HepG2 (cell line): ENCODE measurements around the gene RLN3. TPM values are rescaled to one million over a fixed set of nuclear protein-coding genes. Genes with fewer than 3 reads are reported as not detected.

Source experiments
- AHR ChIP-seq: IDR thresholded peaks from 2 replicates; pipeline ENCODE4 v1.6.1; 2018; ENCODE audit warnings: missing genetic modification reagents, missing compliant biosample characterization
- ATAD3A ChIP-seq: sonication (generic); formaldehyde crosslinking; IDR thresholded peaks from 2 replicates; pipeline ENCODE4 v1.4.0; 2020; ENCODE audit warnings: missing genetic modification reagents
- EEA1 ChIP-seq: sonication (generic); formaldehyde crosslinking; IDR thresholded peaks from 2 replicates; pipeline ENCODE4 v1.5.1; 2020; ENCODE audit warnings: mild to moderate bottlenecking, missing genetic modification reagents, borderline replicate concordance
- GLI4 ChIP-seq: sonication (generic); formaldehyde crosslinking; IDR thresholded peaks from 2 replicates; pipeline ENCODE4 v1.5.1; 2020; ENCODE audit warnings: missing genetic modification reagents, mild to moderate bottlenecking, moderate library complexity, borderline replicate concordance
- HNRNPL ChIP-seq: fragments of 200-400 bp; formaldehyde crosslinking; IDR thresholded peaks from 2 replicates; pipeline ENCODE4 v1.6.1; 2017; ENCODE audit warnings: mild to moderate bottlenecking, low read depth, low read length
- KDM5A ChIP-seq: fragments of 200-600 bp; sonication (generic); IDR thresholded peaks from 2 replicates; pipeline ENCODE4 v1.7.0; 2018; ENCODE audit warnings: antibody characterized with exemption, mild to moderate bottlenecking, low read length, borderline replicate concordance
- KLF12 ChIP-seq: sonication (generic); formaldehyde crosslinking; IDR thresholded peaks from 2 replicates; pipeline ENCODE4 v1.4.0; 2020; ENCODE audit warnings: missing genetic modification reagents, borderline replicate concordance
- MED8 ChIP-seq: sonication (generic); formaldehyde crosslinking; IDR thresholded peaks from 2 replicates; pipeline ENCODE4 v1.8.1; 2023; ENCODE audit warnings: mild to moderate bottlenecking, missing genetic modification reagents; ENCODE audit not compliant: insufficient replicate concordance
- NRL ChIP-seq: sonication (generic); formaldehyde crosslinking; IDR thresholded peaks from 2 replicates; pipeline ENCODE4 v1.5.0; 2020; ENCODE audit warnings: missing genetic modification reagents, mild to moderate bottlenecking, moderate library complexity, borderline replicate concordance
- POLR2A ChIP-seq, 2 experiments: IDR thresholded peaks; 2 replicates each; pipeline ENCODE4 v1.6.1; 2011; ENCODE audit warnings: low read depth in 2 of 2, low read length in 2 of 2, mild to moderate bottlenecking in 1 of 2, moderate library complexity in 1 of 2; ENCODE audit not compliant: insufficient read depth in 1 of 2
- RAD51 ChIP-seq: fragments of 450-650 bp; IDR thresholded peaks from 2 replicates; pipeline ENCODE4 v1.6.1; 2016; ENCODE audit warnings: borderline replicate concordance
- TAF1 ChIP-seq: sonication (generic); formaldehyde crosslinking; IDR thresholded peaks from 2 replicates; pipeline ENCODE4 v1.4.0; 2020; ENCODE audit warnings: missing genetic modification reagents
- ZMAT3 ChIP-seq: sonication (generic); formaldehyde crosslinking; conservative IDR thresholded peaks from 2 replicates; pipeline ENCODE4 v1.7.0; 2021; ENCODE audit warnings: missing genetic modification reagents
- ZMYM2 ChIP-seq: sonication (generic); formaldehyde crosslinking; IDR thresholded peaks from 2 replicates; pipeline ENCODE4 v1.8.0; 2022; ENCODE audit warnings: mild to moderate bottlenecking, missing genetic modification reagents
- ZNF274 ChIP-seq: sonication (generic); formaldehyde crosslinking; IDR thresholded peaks from 2 replicates; pipeline ENCODE4 v1.5.1; 2020; ENCODE audit warnings: mild to moderate bottlenecking, missing genetic modification reagents
- ZNF317 ChIP-seq: sonication (generic); formaldehyde crosslinking; IDR thresholded peaks from 2 replicates; pipeline ENCODE4 v1.5.0; 2020; ENCODE audit warnings: mild to moderate bottlenecking, missing genetic modification reagents
- ZNF33B ChIP-seq: sonication (generic); formaldehyde crosslinking; IDR thresholded peaks from 2 replicates; pipeline ENCODE4 v1.5.1; 2020; ENCODE audit warnings: mild to moderate bottlenecking, missing genetic modification reagents
- ZNF709 ChIP-seq: sonication (generic); formaldehyde crosslinking; IDR thresholded peaks from 2 replicates; pipeline ENCODE4 v1.5.0; 2020; ENCODE audit warnings: mild to moderate bottlenecking, missing genetic modification reagents
- ZNF746 ChIP-seq: sonication (generic); formaldehyde crosslinking; IDR thresholded peaks from 2 replicates; pipeline ENCODE4 v1.8.0; 2022; ENCODE audit warnings: mild to moderate bottlenecking, missing genetic modification reagents
- ZNF776 ChIP-seq: sonication (generic); formaldehyde crosslinking; IDR thresholded peaks from 2 replicates; pipeline ENCODE4 v1.4.0; 2020; ENCODE audit warnings: mild to moderate bottlenecking, missing genetic modification reagents
- ZNF777 ChIP-seq: sonication (generic); formaldehyde crosslinking; IDR thresholded peaks from 2 replicates; pipeline ENCODE4 v1.4.0; 2020; ENCODE audit warnings: missing genetic modification reagents
- polyA plus RNA-seq, 8 experiments: library from polyadenylated mRNA; depleted of rRNA in 3 of 8; stranded (reverse) in 7 of 8; unstranded in 1 of 8; fragments of >200 nt; fragmentation: Illumina TruSeq in 4 of 8; extraction: Trizol in 4 of 8; gene quantifications; 2 replicates each; pipeline versions ENCODE4 v1.2.1 to v1.2.3, GENCODE V29; 2011 to 2016; ENCODE audit warnings: low read depth in 4 of 8, missing spikeins in 1 of 8, mixed read lengths in 1 of 8; ENCODE audit not compliant: insufficient read depth in 1 of 8
- total RNA-seq, 5 experiments: library from RNA; depleted of rRNA; stranded (reverse); fragments of >200 nt; fragmentation: Illumina TruSeq; extraction: Trizol; gene quantifications; 2 replicates each; pipeline ENCODE4 v1.2.3, GENCODE V29; 2016; ENCODE audit warnings: low read depth in 1 of 5
- TF ChIP-seq, protein P1 (sequence below): sonication (generic); formaldehyde crosslinking; IDR thresholded peaks from 2 replicates; pipeline ENCODE4 v1.9.0; 2022; ENCODE audit warnings: missing genetic modification reagents, mild to moderate bottlenecking, borderline replicate concordance
- TF ChIP-seq, protein P2 (sequence below): sonication (generic); formaldehyde crosslinking; IDR thresholded peaks from 2 replicates; pipeline ENCODE4 v1.4.0; 2020; ENCODE audit warnings: missing genetic modification reagents
- TF ChIP-seq, protein P3 (sequence below): sonication (generic); formaldehyde crosslinking; IDR thresholded peaks from 2 replicates; pipeline ENCODE4 v1.4.0; 2020; ENCODE audit warnings: mild to moderate bottlenecking, low read depth, missing genetic modification reagents
- TF ChIP-seq, protein P4 (sequence below): IDR thresholded peaks from 2 replicates; pipeline ENCODE4 v1.6.1; 2016; ENCODE audit warnings: missing compliant biosample characterization, missing genetic modification reagents, borderline replicate concordance

The RLN3 gene
- total and polyA plus RNA-seq, 2 of the 13 experiments (the other 11 are each of a cell fraction or from before 2014, with no cell fraction given): not detected

DNA sequence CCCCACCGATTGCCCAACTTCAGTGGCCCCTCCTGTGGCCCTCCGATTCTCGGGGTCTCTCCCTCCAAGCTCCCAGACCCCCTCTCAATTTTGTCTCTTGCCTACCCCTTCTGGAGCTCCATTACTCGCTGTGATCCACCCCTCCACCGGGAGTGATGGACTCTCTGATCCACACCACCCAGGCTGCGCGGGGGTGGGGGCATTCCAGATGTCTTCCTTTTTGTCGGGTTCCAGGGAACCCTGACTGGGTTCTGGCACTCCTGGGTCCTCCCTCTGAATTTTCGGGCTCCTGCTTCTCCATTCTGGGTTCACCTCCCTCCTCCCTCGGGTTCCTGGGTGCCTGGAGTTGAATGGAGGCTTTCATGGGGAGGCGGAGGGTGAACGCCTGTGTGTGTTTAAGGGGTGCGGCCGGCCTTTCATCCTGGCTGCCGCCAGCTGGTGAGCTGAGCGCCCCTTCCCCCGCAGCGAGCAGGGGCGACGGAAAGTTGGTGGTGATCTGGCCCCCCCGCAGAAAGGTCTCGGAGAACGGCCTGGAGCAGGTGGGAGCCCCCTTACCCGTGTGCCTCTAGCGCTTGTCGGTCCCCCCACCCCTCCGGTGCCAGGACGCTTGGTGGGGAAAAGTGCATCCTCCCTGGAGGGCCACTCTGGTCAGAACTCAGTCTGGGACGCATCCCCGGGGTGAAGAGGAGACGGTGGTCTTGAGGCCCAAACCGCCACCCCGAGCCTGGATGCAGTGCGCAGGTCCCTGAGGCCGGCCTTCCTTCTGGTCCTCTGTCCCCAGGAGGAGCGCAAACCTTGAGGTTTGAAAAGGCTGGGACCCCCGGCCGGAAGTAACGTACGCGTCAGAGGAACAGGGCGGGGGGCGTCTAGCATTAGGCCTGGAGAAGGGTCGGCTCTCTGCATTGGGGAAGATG lies 46.2 kb downstream of the RLN3 start (continued):
- TF ChIP-seq RAD51: no peak
- peak; percentile 8; the same call in 1 of the 2 replicates for TF ChIP-seq TAF1 (CRISPR knock-in tag)
- TF ChIP-seq ZNF709: no peak
- TF ChIP-seq, protein P1, sequence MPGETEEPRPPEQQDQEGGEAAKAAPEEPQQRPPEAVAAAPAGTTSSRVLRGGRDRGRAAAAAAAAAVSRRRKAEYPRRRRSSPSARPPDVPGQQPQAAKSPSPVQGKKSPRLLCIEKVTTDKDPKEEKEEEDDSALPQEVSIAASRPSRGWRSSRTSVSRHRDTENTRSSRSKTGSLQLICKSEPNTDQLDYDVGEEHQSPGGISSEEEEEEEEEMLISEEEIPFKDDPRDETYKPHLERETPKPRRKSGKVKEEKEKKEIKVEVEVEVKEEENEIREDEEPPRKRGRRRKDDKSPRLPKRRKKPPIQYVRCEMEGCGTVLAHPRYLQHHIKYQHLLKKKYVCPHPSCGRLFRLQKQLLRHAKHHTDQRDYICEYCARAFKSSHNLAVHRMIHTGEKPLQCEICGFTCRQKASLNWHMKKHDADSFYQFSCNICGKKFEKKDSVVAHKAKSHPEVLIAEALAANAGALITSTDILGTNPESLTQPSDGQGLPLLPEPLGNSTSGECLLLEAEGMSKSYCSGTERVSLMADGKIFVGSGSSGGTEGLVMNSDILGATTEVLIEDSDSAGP: peak; percentile 29; the same call in 1 of the 2 replicates
- TF ChIP-seq ZNF776 (CRISPR knock-in tag): no peak
- no peak; the same call in 1 of the 2 replicates for TF ChIP-seq ZMAT3 (CRISPR knock-in tag)
- TF ChIP-seq HNRNPL: 0 out of 2 replicates have a peak, but pooled peaks have one; percentile 35
- TF ChIP-seq, protein P2, sequence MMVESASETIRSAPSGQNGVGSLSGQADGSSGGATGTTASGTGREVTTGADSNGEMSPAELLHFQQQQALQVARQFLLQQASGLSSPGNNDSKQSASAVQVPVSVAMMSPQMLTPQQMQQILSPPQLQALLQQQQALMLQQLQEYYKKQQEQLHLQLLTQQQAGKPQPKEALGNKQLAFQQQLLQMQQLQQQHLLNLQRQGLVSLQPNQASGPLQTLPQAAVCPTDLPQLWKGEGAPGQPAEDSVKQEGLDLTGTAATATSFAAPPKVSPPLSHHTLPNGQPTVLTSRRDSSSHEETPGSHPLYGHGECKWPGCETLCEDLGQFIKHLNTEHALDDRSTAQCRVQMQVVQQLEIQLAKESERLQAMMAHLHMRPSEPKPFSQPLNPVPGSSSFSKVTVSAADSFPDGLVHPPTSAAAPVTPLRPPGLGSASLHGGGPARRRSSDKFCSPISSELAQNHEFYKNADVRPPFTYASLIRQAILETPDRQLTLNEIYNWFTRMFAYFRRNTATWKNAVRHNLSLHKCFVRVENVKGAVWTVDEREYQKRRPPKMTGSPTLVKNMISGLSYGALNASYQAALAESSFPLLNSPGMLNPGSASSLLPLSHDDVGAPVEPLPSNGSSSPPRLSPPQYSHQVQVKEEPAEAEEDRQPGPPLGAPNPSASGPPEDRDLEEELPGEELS: no peak
- no peak for TF ChIP-seq EEA1 (CRISPR knock-in tag)
- TF ChIP-seq, protein P3, sequence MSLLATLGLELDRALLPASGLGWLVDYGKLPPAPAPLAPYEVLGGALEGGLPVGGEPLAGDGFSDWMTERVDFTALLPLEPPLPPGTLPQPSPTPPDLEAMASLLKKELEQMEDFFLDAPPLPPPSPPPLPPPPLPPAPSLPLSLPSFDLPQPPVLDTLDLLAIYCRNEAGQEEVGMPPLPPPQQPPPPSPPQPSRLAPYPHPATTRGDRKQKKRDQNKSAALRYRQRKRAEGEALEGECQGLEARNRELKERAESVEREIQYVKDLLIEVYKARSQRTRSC (CRISPR knock-in tag): no peak
- TF ChIP-seq, protein P4, sequence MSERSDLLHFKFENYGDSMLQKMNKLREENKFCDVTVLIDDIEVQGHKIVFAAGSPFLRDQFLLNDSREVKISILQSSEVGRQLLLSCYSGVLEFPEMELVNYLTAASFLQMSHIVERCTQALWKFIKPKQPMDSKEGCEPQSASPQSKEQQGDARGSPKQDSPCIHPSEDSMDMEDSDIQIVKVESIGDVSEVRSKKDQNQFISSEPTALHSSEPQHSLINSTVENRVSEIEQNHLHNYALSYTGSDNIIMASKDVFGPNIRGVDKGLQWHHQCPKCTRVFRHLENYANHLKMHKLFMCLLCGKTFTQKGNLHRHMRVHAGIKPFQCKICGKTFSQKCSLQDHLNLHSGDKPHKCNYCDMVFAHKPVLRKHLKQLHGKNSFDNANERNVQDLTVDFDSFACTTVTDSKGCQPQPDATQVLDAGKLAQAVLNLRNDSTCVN (CRISPR knock-in tag): 0 out of 2 replicates have a peak, but pooled peaks have one; percentile 16
- 0 out of 2 replicates have a peak, but pooled peaks have one; percentile 52 for TF ChIP-seq ZNF274 (CRISPR knock-in tag)
- no peak for TF ChIP-seq ZNF317
- TF ChIP-seq KLF12 (CRISPR knock-in tag): no peak
- TF ChIP-seq GLI4: peak; percentile 76; the same call in 1 of the 2 replicates
- no peak for TF ChIP-seq KDM5A
- peak; percentile 54; the same call in 1 of the 2 replicates for TF ChIP-seq ZNF777 (CRISPR knock-in tag)
- TF ChIP-seq NRL (CRISPR knock-in tag): 0 out of 2 replicates have a peak, but pooled peaks have one; percentile 30
- peak; percentile 18; the same call in 1 of the 2 replicates for TF ChIP-seq AHR (CRISPR knock-in tag)
- TF ChIP-seq POLR2A (IDR thresholded peaks at IDR 0.05; ENCODE audit: insufficient read depth in 1 of 2, low read depth in 2 of 2, low read length in 2 of 2): no peak
- no peak for TF ChIP-seq ATAD3A (CRISPR knock-in tag)
- TF ChIP-seq ZNF33B (CRISPR knock-in tag): 0 out of 2 replicates have a peak, but pooled peaks have one; percentile 19
- no peak for TF ChIP-seq ZNF746 (CRISPR knock-in tag)
- no peak for TF ChIP-seq MED8
- TF ChIP-seq ZMYM2: no peak
